OCI-LY7 (cell line): ENCODE results near the gene SLC35G1.

ENCODE experiments used
- CTCF ChIP-seq: fragments of 200-600 bp; sonication (generic); conservative IDR thresholded peaks from 2 replicates; pipeline ENCODE4 v1.5.1; 2014; ENCODE audit warnings: mild to moderate bottlenecking, antibody characterized with exemption, low read length, moderate library complexity, mixed read lengths
- EZH2phosphoT487 ChIP-seq: fragments of 200-600 bp; sonication (generic); IDR thresholded peaks from 2 replicates; pipeline ENCODE4 v1.6.1; 2018; ENCODE audit warnings: low read depth, borderline replicate concordance, mild to moderate bottlenecking, mixed run types, antibody characterized with exemption, low read length, moderate library complexity, mixed read lengths

GRCh38 chr10:93945819-93946218 lies 52.0 kb downstream of the SLC35G1 start:
- TF ChIP-seq CTCF (no peak), EZH2phosphoT487 (no peak)
